ENCODE results near the gene C12orf42. TPM values are rescaled to one million over a fixed set of nuclear protein-coding genes. Genes with fewer than 3 reads are reported as not detected.

Gene C12orf42
- total RNA-seq, 5 donors from 2014 or later (not counting 1 experiment from before 2014, with no cell fraction given): 7.5 to 16.9 (median 9.2) TPM

DNA sequence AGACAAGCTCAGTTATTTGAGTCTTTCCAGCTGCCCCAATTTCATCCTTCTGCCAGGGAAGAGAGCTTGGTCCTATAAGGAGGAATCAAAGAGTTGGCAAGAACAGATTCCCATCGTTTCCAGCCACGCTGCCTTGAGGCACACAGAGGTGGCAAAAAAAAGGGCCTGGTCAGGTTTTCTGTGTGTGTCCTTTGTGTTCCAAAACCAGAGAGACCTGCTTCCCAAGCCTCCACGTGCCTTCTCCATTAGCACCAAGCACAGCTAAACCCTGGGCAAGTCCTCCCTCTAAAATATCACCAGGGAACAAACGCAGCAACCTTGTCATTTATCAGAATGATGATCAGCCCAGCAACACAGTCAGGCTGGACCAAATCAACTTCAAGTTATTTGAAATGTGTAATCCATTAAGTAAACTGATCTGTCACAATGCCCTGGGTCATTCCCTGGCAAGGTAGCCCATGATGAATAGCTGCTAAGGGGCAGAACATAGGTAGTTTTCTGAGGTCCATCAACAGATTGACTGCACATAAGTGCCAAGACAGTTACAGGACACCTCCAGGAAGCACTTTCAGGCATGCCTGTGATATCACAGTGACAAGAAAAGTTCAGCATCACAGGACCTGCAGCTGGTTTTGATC, 28.6 kb upstream of the C12orf42 start:
- Histone ChIP-seq H3K27me3 (replicated peaks in 1 of 2; ENCODE audit: control insufficient read depth in 2 of 2, extremely low read depth in 1 of 2, insufficient read depth in 2 of 2, low read length in 1 of 2) (peaks cover 0 to 2% of the 10 kb centered on the region in 2 experiments), H3K36me3 (ENCODE audit: control insufficient read depth in 2 of 2, extremely low read depth in 1 of 2, insufficient read depth in 1 of 2, low read length in 1 of 2) (no peaks in the 10 kb centered on the region), H3K27ac (ENCODE audit: low read length) (no peak overlapping the region), H3K4me1 (ENCODE audit: control insufficient read depth in 1 of 2, extremely low read depth in 1 of 2, insufficient read depth in 2 of 2, low read length in 2 of 2) (no peaks in the 10 kb centered on the region), H3K9me3 (no peaks in the 10 kb centered on the region), H3K4me3 (ENCODE audit: control insufficient read depth in 1 of 2, extremely low read depth in 1 of 2, low read length in 1 of 2) (no peak overlapping the region)
- Mint-ChIP-seq H3K9me3 (no peaks in the 10 kb centered on the region), H3K4me1 (no peaks in the 10 kb centered on the region), H3K27ac (no peak overlapping the region), H3K27me3 (peaks cover 0 to 4% of the 10 kb centered on the region in 2 donors), H3K4me3 (no peak overlapping the region), H3K36me3 (no peaks in the 10 kb centered on the region)
- WGBS (ENCODE audit: insufficient coverage): 93% methylated on average over 2 of the region's 4 CpGs
- ChIA-PET POLR2A (no interaction called here), CTCF (no interaction called here)
- DNase-seq (no peak), ATAC-seq (replicated peaks in 1 of 4) (no peak)

DNA sequence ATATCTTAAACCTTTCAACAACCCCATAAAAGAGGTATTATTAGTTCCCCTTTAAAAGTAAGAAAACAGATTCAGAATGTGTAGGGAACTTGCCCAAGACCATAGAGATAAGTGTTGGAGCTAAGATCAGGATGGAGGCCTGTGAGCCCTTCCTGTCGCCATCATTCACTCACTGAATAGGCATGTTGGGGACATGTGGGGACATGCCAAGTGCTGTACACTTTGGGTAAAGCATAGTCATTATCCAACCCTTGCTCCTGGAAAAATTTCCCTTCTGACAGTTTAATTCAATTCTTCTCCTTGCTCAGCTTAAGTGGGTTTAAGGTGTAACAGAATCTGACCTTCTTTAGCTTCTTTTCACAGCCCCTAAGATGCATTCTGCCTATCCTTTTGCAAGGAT, 28.0 kb upstream of the C12orf42 start:
- Mint-ChIP-seq H3K4me1 (no peaks in the 10 kb centered on the region), H3K27ac (no peak overlapping the region), H3K4me3 (no peak overlapping the region), H3K9me3 (no peaks in the 10 kb centered on the region), H3K36me3 (no peaks in the 10 kb centered on the region), H3K27me3 (peaks cover 0 to 4% of the 10 kb centered on the region in 2 donors)
- ChIA-PET CTCF (no interaction called here), POLR2A (no interaction called here)
- H3K36me3 ChIP-seq (ENCODE audit: control insufficient read depth in 2 of 2, extremely low read depth in 1 of 2, insufficient read depth in 1 of 2, low read length in 1 of 2): no peaks in the 10 kb centered on the region
- peaks cover 0 to 2% of the 10 kb centered on the region in 2 experiments for H3K27me3 ChIP-seq (replicated peaks in 1 of 2; ENCODE audit: control insufficient read depth in 2 of 2, extremely low read depth in 1 of 2, insufficient read depth in 2 of 2, low read length in 1 of 2)
- ATAC-seq (replicated peaks in 1 of 4) (no peak), DNase-seq (no peak)
- H3K4me1 ChIP-seq (ENCODE audit: control insufficient read depth in 1 of 2, extremely low read depth in 1 of 2, insufficient read depth in 2 of 2, low read length in 2 of 2): no peaks in the 10 kb centered on the region
- H3K4me3 ChIP-seq (ENCODE audit: control insufficient read depth in 1 of 2, extremely low read depth in 1 of 2, low read length in 1 of 2): no peak overlapping the region
- no CpG with 5 or more reads among the region's 1 CpG for WGBS (ENCODE audit: insufficient coverage)
- H3K9me3 ChIP-seq: no peaks in the 10 kb centered on the region
- no peak overlapping the region for H3K27ac ChIP-seq (ENCODE audit: low read length)

- Mint-ChIP-seq H3K36me3 (no peaks in the 10 kb centered on the region), H3K4me3 (no peak overlapping the region), H3K4me1 (no peaks in the 10 kb centered on the region), H3K9me3 (no peaks in the 10 kb centered on the region), H3K27me3 (peaks cover 0 to 4% of the 10 kb centered on the region in 2 donors), H3K27ac (no peak overlapping the region)
- no peaks in the 10 kb centered on the region for H3K4me1 ChIP-seq (ENCODE audit: control insufficient read depth in 1 of 2, extremely low read depth in 1 of 2, insufficient read depth in 2 of 2, low read length in 2 of 2)
- no peak for DNase-seq
- ATAC-seq (replicated peaks in 1 of 4): no peak
- peaks cover 0 to 2% of the 10 kb centered on the region in 2 experiments for H3K27me3 ChIP-seq (replicated peaks in 1 of 2; ENCODE audit: control insufficient read depth in 2 of 2, extremely low read depth in 1 of 2, insufficient read depth in 2 of 2, low read length in 1 of 2)
- ChIA-PET POLR2A (no interaction called here), CTCF (no interaction called here)
- 83% methylated on average over 2 of the region's 2 CpGs for WGBS (ENCODE audit: insufficient coverage)
- H3K9me3 ChIP-seq: no peaks in the 10 kb centered on the region
- H3K4me3 ChIP-seq (ENCODE audit: control insufficient read depth in 1 of 2, extremely low read depth in 1 of 2, low read length in 1 of 2): no peak overlapping the region
- no peak overlapping the region for H3K27ac ChIP-seq (ENCODE audit: low read length)
- no peaks in the 10 kb centered on the region for H3K36me3 ChIP-seq (ENCODE audit: control insufficient read depth in 2 of 2, extremely low read depth in 1 of 2, insufficient read depth in 1 of 2, low read length in 1 of 2)
These were observed 25.0 kb upstream of the C12orf42 start for GRCh38 chr12:103520686-103521215.

DNA sequence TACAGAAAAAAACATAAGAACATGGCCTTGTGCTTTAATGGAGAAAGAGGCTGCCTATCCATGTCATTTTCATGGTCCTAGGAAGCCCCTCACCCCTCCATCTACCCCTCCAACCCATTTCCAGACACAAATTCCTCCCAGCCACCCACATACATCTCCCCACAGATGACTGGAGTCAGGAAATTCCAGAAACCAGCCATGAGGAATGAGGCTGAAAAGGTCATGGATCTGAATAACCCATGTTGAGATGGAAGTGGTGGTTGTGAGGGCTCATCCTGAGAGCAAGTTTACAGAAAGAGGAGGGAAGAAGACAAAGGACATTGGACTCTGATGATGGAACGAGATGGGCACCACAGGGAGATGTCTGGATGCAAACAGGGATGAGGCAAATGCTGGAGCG, 23.9 kb upstream of the C12orf42 start:
- ATAC-seq (replicated peaks in 1 of 4): no peak
- Mint-ChIP-seq H3K4me1 (no peaks in the 10 kb centered on the region), H3K27ac (no peak overlapping the region)

DNA sequence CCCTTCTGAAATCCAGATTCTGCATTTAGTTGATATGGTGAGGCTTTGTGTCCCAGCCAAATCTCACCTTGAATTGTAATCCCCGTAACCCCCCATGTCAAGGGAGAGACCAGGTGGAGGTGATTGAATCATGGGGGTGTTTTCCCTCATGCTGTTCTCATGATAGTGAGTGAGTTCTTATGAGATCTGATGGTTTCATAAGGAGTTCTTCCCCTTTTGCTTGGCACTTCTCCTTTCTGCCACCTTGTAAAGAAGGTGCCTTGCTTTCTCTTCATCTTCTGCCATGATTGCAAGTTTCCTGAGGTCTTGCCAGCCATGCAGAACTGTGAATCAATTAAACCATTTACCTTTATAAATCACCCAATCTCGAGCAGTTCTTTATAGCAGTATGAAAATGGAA, 23.1 kb upstream of the C12orf42 start:
- no peaks in the 10 kb centered on the region for H3K4me1 ChIP-seq (ENCODE audit: control insufficient read depth in 1 of 2, extremely low read depth in 1 of 2, insufficient read depth in 2 of 2, low read length in 2 of 2)
- Mint-ChIP-seq H3K36me3 (no peaks in the 10 kb centered on the region), H3K27me3 (peaks cover 0 to 4% of the 10 kb centered on the region in 2 donors), H3K4me1 (no peaks in the 10 kb centered on the region), H3K9me3 (no peaks in the 10 kb centered on the region), H3K27ac (no peak overlapping the region), H3K4me3 (no peak overlapping the region)
- peaks cover 0 to 2% of the 10 kb centered on the region in 2 experiments for H3K27me3 ChIP-seq (replicated peaks in 1 of 2; ENCODE audit: control insufficient read depth in 2 of 2, extremely low read depth in 1 of 2, insufficient read depth in 2 of 2, low read length in 1 of 2)
- WGBS (ENCODE audit: insufficient coverage): no CpG with 5 or more reads among the region's 2 CpGs
- POLR2A ChIA-PET: no interaction called here
- no peak for ATAC-seq (replicated peaks in 1 of 4)
- H3K36me3 ChIP-seq (ENCODE audit: control insufficient read depth in 2 of 2, extremely low read depth in 1 of 2, insufficient read depth in 1 of 2, low read length in 1 of 2): no peaks in the 10 kb centered on the region
- H3K27ac ChIP-seq (ENCODE audit: low read length): no peak overlapping the region
- DNase-seq: no peak
- H3K9me3 ChIP-seq: no peaks in the 10 kb centered on the region
- CTCF ChIA-PET: no interaction called here
- H3K4me3 ChIP-seq (ENCODE audit: control insufficient read depth in 1 of 2, extremely low read depth in 1 of 2, low read length in 1 of 2): no peak overlapping the region

More for the DNA sequence above, 23.9 kb upstream of the C12orf42 start:
- WGBS (ENCODE audit: insufficient coverage): 56% methylated on average over 2 of the region's 2 CpGs
- CTCF ChIA-PET: no interaction called here
- POLR2A ChIA-PET: no interaction called here
- H3K9me3 Mint-ChIP-seq: no peaks in the 10 kb centered on the region
- H3K36me3 Mint-ChIP-seq: no peaks in the 10 kb centered on the region
- no peak overlapping the region for H3K27ac ChIP-seq (ENCODE audit: low read length)
- H3K27me3 ChIP-seq (replicated peaks in 1 of 2; ENCODE audit: control insufficient read depth in 2 of 2, extremely low read depth in 1 of 2, insufficient read depth in 2 of 2, low read length in 1 of 2): peaks cover 0 to 2% of the 10 kb centered on the region in 2 experiments
- H3K36me3 ChIP-seq (ENCODE audit: control insufficient read depth in 2 of 2, extremely low read depth in 1 of 2, insufficient read depth in 1 of 2, low read length in 1 of 2): no peaks in the 10 kb centered on the region
- DNase-seq: no peak
- no peak overlapping the region for H3K4me3 Mint-ChIP-seq
- H3K4me3 ChIP-seq (ENCODE audit: control insufficient read depth in 1 of 2, extremely low read depth in 1 of 2, low read length in 1 of 2): no peak overlapping the region
- peaks cover 0 to 4% of the 10 kb centered on the region in 2 donors for H3K27me3 Mint-ChIP-seq
- H3K9me3 ChIP-seq: no peaks in the 10 kb centered on the region
- no peaks in the 10 kb centered on the region for H3K4me1 ChIP-seq (ENCODE audit: control insufficient read depth in 1 of 2, extremely low read depth in 1 of 2, insufficient read depth in 2 of 2, low read length in 2 of 2)

- POLR2A ChIA-PET: no interaction called here
- CTCF ChIA-PET: no interaction called here
- DNase-seq (no peak), ATAC-seq (replicated peaks in 1 of 4) (no peak)
- Mint-ChIP-seq H3K4me3 (no peak overlapping the region), H3K27ac (no peak overlapping the region), H3K36me3 (no peaks in the 10 kb centered on the region), H3K9me3 (no peaks in the 10 kb centered on the region), H3K27me3 (peaks cover 0 to 4% of the 10 kb centered on the region in 2 donors), H3K4me1 (no peaks in the 10 kb centered on the region)
- no peaks in the 10 kb centered on the region for H3K9me3 ChIP-seq
- WGBS (ENCODE audit: insufficient coverage): no CpG with 5 or more reads among the region's 3 CpGs
- H3K4me3 ChIP-seq (ENCODE audit: control insufficient read depth in 1 of 2, extremely low read depth in 1 of 2, low read length in 1 of 2): no peak overlapping the region
- no peak overlapping the region for H3K27ac ChIP-seq (ENCODE audit: low read length)
- peaks cover 0 to 2% of the 10 kb centered on the region in 2 experiments for H3K27me3 ChIP-seq (replicated peaks in 1 of 2; ENCODE audit: control insufficient read depth in 2 of 2, extremely low read depth in 1 of 2, insufficient read depth in 2 of 2, low read length in 1 of 2)
- H3K36me3 ChIP-seq (ENCODE audit: control insufficient read depth in 2 of 2, extremely low read depth in 1 of 2, insufficient read depth in 1 of 2, low read length in 1 of 2): no peaks in the 10 kb centered on the region
- no peaks in the 10 kb centered on the region for H3K4me1 ChIP-seq (ENCODE audit: control insufficient read depth in 1 of 2, extremely low read depth in 1 of 2, insufficient read depth in 2 of 2, low read length in 2 of 2)
These were observed 21.4 kb upstream of the C12orf42 start for GRCh38 chr12:103517161-103517560.
